GM21529 (cell line): Measurements from ENCODE around the gene NAALADL2.
"Not testable (repeated sequence)": the region's sequence is repeated elsewhere in the genome, so short reads cannot be mapped to it uniquely, and the experiment has no call there.

Experiments
- ATAC-seq: cut with Tn5 transposase; IDR thresholded peaks from one replicate; pipeline ENCODE4 v1.9.1; 2021; ENCODE audit not compliant: unreplicated experiment

The NAALADL2 gene

DNA sequence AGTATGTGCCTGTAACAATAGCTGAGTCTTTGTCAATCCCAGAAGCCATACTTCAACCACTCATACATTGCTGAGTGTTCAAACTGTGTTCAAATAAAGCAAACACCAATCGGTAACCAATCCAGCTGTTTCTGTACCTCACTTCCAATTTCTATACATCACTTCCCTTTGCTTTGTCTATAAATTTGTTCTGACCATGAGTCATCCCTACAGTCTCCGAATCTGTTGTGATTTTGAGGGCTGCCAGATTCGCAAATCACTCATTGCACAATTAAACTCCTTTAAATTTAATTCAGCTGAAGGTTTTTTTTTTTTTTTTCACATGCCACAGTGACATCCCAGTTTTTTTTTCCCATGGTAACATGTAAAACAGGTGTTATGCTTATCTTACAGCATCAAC is 870.3 kb downstream of the NAALADL2 start:
- no peak for ATAC-seq

GRCh38 chr3:175731543-175731942 is 872.4 kb downstream of the NAALADL2 start:
- no peak for ATAC-seq

- ATAC-seq: no peak
Measured at GRCh38 chr3:175732017-175732416, 872.9 kb downstream of the NAALADL2 start.

DNA sequence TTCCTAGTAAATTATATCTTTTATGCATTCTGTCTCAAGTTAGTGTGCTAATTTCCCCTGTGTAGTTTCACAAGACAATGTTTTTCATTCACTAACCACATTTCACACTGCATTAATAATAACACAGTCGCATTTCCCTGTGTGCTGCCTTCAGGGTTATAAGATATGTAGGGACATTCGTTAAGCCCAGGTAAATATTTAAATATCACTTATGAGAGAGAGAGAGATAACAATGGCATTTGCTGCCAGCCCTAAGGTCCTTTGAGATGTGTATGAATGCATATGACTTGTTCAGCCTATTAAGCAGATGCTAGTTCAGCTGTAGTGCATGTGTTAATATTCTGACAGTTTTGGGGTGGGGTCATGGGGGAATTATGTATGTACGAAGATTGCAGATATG is 876.7 kb downstream of the NAALADL2 start:
- ATAC-seq: no peak

- no peak for ATAC-seq
Measured at GRCh38 chr3:175737646-175738572, 878.8 kb downstream of the NAALADL2 start.

DNA sequence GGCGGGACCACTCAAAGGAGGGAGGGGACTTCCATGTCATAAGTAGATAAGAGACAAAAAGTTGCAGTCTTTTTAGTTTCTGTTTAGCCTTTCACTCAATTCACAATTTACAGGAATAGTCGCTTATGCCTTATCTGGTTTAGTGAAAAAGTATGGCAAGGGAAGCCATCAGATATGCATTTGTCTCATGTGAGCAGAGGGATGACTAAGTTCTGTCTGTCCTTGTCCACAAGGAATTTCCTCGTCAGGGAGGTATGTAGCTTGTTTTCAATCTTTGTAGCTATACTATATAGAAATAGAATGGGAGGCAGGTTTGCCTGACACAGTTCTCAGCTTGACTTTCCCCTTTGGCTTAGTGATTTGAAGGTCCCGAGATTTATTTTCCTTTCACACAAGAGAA is 882.8 kb downstream of the NAALADL2 start:
- no peak for ATAC-seq

- ATAC-seq: no peak
Measured at GRCh38 chr3:175743733-175744400, 884.7 kb downstream of the NAALADL2 start.

- no peak for ATAC-seq
Measured at GRCh38 chr3:175746308-175746707, 887.2 kb downstream of the NAALADL2 start.

DNA sequence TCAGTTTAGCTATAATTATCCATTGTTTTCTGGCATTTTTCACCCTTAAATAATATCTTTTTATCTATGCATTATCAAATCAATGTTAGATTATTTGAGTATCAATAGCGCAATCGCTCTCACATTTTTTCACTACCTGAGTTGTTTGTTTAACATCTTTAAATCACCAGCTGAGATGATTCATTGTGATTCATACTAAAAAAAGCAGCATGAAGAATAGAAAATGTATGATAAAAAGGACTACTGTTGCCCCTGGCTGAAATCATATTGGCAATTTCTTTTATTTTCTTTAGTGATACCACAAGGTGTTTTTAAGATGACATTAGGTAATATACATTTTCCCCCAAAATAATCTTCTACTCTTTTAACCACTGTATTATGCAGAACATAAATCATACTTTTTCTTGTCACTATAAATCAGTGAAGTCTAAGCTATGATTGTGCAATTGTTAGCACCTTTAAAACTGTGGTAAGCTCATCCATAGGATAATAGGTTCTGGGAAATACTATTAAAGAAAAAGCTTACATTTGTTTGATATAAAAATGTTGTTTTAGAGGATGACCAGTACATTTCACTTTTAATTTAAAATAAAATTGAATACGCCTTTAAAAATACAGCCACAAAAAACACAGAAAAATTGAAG is 889.1 kb downstream of the NAALADL2 start:
- no peak for ATAC-seq

- no peak for ATAC-seq
Measured at GRCh38 chr3:175749981-175750380, 890.8 kb downstream of the NAALADL2 start.

DNA sequence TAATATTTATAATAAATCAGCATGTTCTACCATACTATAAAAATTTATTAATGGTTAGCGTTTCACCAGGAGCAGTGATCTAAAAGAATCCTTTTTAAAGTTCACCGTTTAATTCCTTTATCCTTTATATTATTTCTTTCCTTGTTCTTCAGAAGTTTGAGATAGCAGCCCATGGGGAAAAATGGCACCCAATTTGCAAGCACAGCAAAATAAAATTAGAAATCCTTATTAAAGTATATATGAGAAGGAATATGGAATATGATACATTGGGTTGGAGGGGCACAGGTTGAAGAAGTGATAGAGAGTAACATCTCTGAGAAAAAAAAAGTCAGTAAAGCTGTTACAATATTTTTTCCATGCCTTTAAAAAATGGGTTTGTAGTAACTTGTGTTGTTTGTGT is 892.0 kb downstream of the NAALADL2 start:
- ATAC-seq: no peak

- no peak for ATAC-seq
Measured at GRCh38 chr3:175763948-175764347, 904.8 kb downstream of the NAALADL2 start.

DNA sequence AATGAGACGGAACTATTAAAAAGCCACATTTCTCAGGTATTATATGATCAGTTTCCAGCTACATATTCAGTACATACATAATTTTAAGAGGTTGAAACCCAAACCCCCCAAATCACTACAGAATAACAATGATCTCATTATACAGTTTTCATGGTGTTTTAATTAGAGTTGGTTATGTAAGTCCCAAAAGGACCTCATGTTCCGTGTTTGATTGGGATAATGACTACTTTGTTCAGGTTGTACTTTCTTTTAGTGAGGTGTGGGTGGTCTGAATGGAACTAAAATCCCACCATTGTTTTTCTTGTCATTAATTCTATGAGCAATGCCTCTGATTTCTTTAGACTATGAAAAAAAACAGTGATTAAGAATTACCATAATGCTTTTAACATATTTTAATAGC is 905.6 kb downstream of the NAALADL2 start:
- no peak for ATAC-seq

DNA sequence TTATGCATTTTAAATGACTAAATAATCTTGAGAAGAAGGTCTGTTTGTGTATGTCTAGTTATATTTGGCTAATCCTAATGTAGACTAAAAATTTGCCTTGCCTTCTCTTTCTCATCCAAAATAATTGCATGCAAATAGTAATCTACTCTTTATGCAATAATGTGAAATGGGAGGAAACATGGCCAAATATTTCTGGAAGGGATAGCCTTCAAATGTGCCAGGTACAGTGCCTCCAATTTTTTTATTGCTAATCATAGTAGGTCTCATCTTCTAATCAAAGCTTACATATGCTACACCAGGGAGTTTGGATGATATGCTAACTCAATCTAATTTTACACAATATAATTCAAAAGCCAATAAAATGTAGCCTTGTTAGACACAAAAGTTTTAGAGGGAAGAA is 911.3 kb downstream of the NAALADL2 start:
- no peak for ATAC-seq

- ATAC-seq: no peak
Measured at GRCh38 chr3:175777495-175777894, 918.4 kb downstream of the NAALADL2 start.

DNA sequence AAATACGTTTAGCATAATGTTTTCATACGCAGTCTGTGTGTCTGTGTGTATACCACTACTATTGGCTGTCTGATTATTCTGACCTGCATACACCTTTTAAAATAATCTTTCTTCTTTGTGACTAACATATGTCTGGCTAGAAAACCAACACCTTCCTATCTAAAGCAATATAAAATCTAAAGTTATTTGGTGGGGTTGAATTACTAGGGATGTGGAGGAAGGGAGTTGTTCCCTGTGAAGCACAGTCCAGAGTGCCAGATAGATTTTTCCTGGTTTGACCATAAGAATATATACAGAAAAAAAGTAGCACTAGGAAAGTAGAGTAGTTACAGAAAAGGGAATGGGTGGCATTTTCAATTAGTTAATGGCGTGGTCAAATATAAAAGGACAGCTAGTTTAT is 918.8 kb downstream of the NAALADL2 start:
- no peak for ATAC-seq

DNA sequence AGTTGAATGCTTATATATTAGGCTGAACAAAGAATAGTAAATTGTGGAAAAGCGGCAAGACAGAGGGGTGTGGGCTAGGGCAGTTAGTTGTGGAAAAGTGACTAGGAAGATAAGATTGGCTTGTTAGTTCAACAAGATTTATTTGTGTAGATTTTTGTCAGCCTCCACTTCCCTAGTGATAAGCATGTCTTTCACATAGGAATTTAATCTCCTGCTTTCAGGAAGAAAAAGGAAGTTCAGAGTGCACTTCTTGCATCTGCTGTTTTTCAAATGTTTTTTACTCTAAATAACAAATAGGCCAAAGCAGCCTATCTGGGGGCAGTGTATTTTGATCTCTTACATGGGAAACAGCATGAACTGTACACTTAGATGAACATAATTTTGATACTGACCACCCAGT is 919.9 kb downstream of the NAALADL2 start:
- no peak for ATAC-seq

DNA sequence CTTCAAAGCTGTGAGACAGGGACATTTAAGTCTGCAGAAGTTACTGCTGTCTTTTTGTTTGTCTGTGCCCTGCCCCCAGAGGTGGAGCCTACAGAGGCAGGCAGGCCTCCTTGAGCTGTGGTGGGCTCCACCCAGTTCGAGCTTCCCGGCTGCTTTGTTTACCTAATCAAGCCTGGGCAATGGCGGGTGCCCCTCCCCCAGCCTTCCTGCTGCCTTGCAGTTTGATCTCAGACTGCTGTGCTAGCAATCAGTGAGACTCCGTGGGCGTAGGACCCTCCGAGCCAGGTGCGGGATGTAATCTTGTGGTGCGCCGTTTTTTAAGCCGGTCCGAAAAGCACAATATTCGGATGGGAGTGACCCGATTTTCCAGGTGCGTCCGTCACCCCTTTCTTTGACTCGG is 928.0 kb downstream of the NAALADL2 start:
- ATAC-seq: not testable (repeated sequence)

- no peak for ATAC-seq
Measured at GRCh38 chr3:175792245-175792644, 933.1 kb downstream of the NAALADL2 start.

- ATAC-seq: no peak
Measured at GRCh38 chr3:175798326-175798725, 939.2 kb downstream of the NAALADL2 start.

DNA sequence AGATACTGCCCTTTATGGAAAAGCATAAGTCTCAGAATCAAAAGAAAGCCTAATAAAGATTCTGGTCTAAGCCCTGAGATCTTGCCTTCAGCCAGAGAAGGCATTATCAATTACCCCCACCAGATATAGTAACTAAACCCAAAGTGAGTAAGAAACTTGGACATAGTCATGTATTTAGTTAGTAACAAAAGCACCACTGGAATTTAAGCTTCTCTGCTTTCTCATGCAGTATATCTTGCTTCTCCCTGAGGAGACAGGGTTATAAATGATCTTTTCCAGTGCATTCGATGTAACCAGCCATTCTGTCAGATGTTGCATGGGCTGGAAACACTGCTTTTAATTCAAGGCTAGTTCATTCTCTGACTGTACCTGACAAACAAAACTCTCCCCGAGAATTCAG is 946.7 kb downstream of the NAALADL2 start:
- no peak for ATAC-seq

DNA sequence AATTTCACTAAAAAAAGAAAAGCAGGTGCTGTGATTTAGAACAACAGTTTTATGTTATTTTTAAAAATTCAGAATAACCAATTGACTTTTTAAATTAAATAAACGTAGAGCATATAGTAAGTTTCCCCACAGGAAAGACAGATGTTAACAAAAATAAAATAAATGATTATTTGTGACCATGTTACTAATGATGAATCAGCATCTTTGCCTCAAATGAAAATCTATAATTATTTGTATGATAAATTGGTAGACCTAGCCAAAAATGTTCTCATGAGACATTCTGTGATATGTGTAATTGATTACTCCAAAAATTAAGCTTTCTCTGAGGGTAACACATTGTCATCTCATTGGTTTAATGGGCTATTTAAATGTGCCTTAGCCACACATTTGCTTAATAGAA is 948.0 kb downstream of the NAALADL2 start:
- no peak for ATAC-seq
